HUES48 (cell line): ENCODE results near the gene MAN1A1.

ENCODE experiments used
- H3K27ac ChIP-seq: one replicate; pipeline ENCODE4 v1.7.0; 2013; ENCODE audit warnings: low read depth, low read length, inconsistent platforms
- H3K27me3 ChIP-seq: 2 replicates; pipeline ENCODE4 v1.6.1; 2013; ENCODE audit warnings: mild to moderate bottlenecking, low read length; ENCODE audit not compliant: control insufficient read depth, insufficient read depth
- H3K36me3 ChIP-seq: 2 replicates; pipeline ENCODE4 v1.6.1; 2013; ENCODE audit warnings: low read length; ENCODE audit not compliant: control insufficient read depth, insufficient read depth
- H3K4me1 ChIP-seq: 2 replicates; pipeline ENCODE4 v1.6.1; 2013; ENCODE audit warnings: mild to moderate bottlenecking, low read length; ENCODE audit not compliant: control insufficient read depth, insufficient read depth
- H3K4me3 ChIP-seq: 2 replicates; pipeline ENCODE4 v1.5.1; 2013; ENCODE audit warnings: mild to moderate bottlenecking, low read depth, low read length
- H3K9ac ChIP-seq: 2 replicates; pipeline ENCODE4 v1.6.1; 2013; ENCODE audit warnings: mild to moderate bottlenecking, low read depth, low read length, moderate library complexity
- H3K9me3 ChIP-seq: 2 replicates; pipeline ENCODE4 v1.6.1; 2013; ENCODE audit warnings: low read length; ENCODE audit not compliant: control insufficient read depth, insufficient read depth

MAN1A1 gene

DNA sequence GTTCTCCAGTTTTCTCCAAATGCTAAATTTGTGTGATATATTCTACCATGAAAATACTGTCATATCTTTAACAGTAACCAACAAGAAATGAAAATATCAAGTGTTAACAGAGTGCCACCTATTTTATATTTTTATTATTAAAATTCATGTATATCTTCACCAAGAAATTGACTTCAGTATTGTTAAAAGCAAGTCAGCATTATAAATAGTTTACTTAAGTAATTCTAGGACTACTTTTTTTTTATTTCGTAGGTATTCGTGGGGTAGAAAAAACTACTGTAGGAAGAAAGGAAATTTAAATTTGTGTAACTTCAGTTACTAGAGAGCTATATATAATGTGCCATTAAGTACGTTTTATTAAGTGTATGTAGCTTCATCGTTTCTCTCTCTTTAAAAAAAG lies 6.3 kb upstream of the MAN1A1 start:
- Histone ChIP-seq H3K27ac (no peak overlapping the region), H3K4me3 (no peak overlapping the region), H3K36me3 (no peaks in the 10 kb centered on the region), H3K9me3 (no peaks in the 10 kb centered on the region), H3K4me1 (peaks cover 11% of the 10 kb centered on the region; the same call in 1 of the 2 replicates), H3K9ac (no peak overlapping the region), H3K27me3 (peaks cover 5% of the 10 kb centered on the region)

DNA sequence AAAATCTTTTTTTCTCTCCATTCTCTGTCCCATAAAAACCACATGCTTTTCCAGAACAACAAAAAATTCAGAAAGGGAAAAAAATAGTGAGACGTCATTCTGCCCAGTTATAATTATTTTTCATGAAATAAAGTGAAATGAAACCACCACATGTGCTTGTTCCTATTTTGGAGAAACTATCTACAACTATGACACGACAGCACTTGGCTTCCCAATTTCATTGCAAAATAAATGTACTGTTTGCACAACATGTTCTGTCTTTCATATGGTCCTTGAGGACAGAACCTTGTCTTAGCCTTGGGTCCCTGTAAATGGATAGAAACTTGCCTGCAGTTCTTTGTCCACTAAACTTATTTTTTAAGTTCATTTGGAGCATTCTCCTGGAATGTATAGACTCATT lies 5.6 kb upstream of the MAN1A1 start:
- Histone ChIP-seq H3K36me3 (no peaks in the 10 kb centered on the region), H3K27me3 (peaks cover 13% of the 10 kb centered on the region), H3K4me3 (no peak overlapping the region), H3K9me3 (no peaks in the 10 kb centered on the region), H3K4me1 (peaks cover 17% of the 10 kb centered on the region; the same call in 1 of the 2 replicates), H3K27ac (no peak overlapping the region), H3K9ac (no peak overlapping the region)

- Histone ChIP-seq H3K9ac (no peak overlapping the region), H3K27me3 (peaks cover 21% of the 10 kb centered on the region), H3K4me3 (no peak overlapping the region), H3K9me3 (no peaks in the 10 kb centered on the region), H3K27ac (no peak overlapping the region), H3K36me3 (no peaks in the 10 kb centered on the region), H3K4me1 (peaks cover 17% of the 10 kb centered on the region; the same call in 1 of the 2 replicates)
Measured at GRCh38 chr6:119353696-119354095, 4.1 kb upstream of the MAN1A1 start.

GRCh38 chr6:119352001-119352400 lies 2.4 kb upstream of the MAN1A1 start:
- H3K36me3 ChIP-seq = no peaks in the 10 kb centered on the region
- H3K4me1 ChIP-seq = peaks cover 26% of the 10 kb centered on the region
- H3K27me3 ChIP-seq = peaks cover 38% of the 10 kb centered on the region
- no peak overlapping the region for H3K27ac ChIP-seq
- no peak overlapping the region for H3K9ac ChIP-seq
- no peaks in the 10 kb centered on the region for H3K9me3 ChIP-seq
- H3K4me3 ChIP-seq = no peak overlapping the region

- Histone ChIP-seq H3K36me3 (no peaks in the 10 kb centered on the region), H3K9ac (no peak overlapping the region)
Measured at GRCh38 chr6:119350952-119351372, 1.4 kb upstream of the MAN1A1 start.

GRCh38 chr6:119350202-119350951 lies 816 bp upstream of the MAN1A1 start:
- H3K4me1 ChIP-seq = peaks cover 26% of the 10 kb centered on the region
- H3K27ac ChIP-seq = no peak overlapping the region
- peak overlapping the region; percentile 94 for H3K4me3 ChIP-seq
- H3K9ac ChIP-seq = 0 out of 2 replicates have a peak overlapping the region, but pooled peaks have one; percentile 10
- peaks cover 45% of the 10 kb centered on the region for H3K27me3 ChIP-seq
- H3K36me3 ChIP-seq = no peaks in the 10 kb centered on the region
- H3K9me3 ChIP-seq = no peaks in the 10 kb centered on the region

More at GRCh38 chr6:119350952-119351372, 1.4 kb upstream of the MAN1A1 start:
- peak overlapping the region; percentile 94 for H3K4me3 ChIP-seq
- H3K4me1 ChIP-seq = peaks cover 26% of the 10 kb centered on the region
- H3K9me3 ChIP-seq = no peaks in the 10 kb centered on the region
- H3K27ac ChIP-seq = no peak overlapping the region
- peaks cover 45% of the 10 kb centered on the region for H3K27me3 ChIP-seq

DNA sequence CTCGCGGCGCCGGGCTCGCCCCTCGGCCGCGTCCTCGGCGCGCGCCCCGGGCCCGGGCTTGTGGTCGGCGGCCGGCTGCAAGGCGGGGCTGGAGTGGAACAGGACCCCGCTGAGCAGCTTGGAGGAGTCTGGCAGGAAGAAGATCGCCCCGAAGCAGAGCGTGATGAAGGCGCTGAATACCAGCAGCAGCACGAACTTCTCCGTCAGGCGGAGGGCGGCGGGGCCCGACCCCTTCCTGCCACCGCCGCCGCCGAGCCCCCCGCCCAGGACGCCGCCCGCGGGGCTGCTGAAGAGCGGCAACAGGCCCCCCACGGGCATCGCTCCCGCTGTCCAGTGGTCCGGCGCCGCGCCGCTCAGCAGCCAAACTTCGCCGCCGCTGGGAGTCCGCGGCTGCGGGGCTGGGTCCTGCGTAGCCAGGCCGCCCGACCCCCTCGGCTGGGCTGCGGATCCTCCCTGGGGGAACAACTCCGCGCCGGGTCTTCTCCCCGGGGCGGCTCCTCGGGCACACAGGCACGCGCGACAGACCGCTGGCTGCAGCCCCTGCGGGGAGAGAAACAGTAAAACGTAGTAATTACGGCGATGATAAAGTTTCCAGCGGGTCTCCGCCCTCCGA lies 707 bp downstream of the MAN1A1 start:
- no peak overlapping the region for H3K9ac ChIP-seq
- H3K27ac ChIP-seq = no peak overlapping the region
- peaks cover 45% of the 10 kb centered on the region for H3K27me3 ChIP-seq
- peaks cover 24% of the 10 kb centered on the region for H3K4me1 ChIP-seq
- peak overlapping the region; percentile 94 for H3K4me3 ChIP-seq
- no peaks in the 10 kb centered on the region for H3K9me3 ChIP-seq
- no peaks in the 10 kb centered on the region for H3K36me3 ChIP-seq

GRCh38 chr6:119348096-119348747 lies 1.3 kb downstream of the MAN1A1 start:
- H3K27me3 ChIP-seq = peaks cover 45% of the 10 kb centered on the region
- peaks cover 19% of the 10 kb centered on the region for H3K4me1 ChIP-seq
- no peaks in the 10 kb centered on the region for H3K36me3 ChIP-seq
- H3K27ac ChIP-seq = no peak overlapping the region
- peak overlapping the region; percentile 94 for H3K4me3 ChIP-seq
- H3K9ac ChIP-seq = no peak overlapping the region
- H3K9me3 ChIP-seq = no peaks in the 10 kb centered on the region

- Histone ChIP-seq H3K27ac (no peak overlapping the region), H3K36me3 (no peaks in the 10 kb centered on the region), H3K4me1 (peaks cover 16% of the 10 kb centered on the region), H3K4me3 (peak overlapping the region; percentile 94), H3K9me3 (no peaks in the 10 kb centered on the region), H3K9ac (no peak overlapping the region), H3K27me3 (peaks cover 45% of the 10 kb centered on the region)
Measured at GRCh38 chr6:119347466-119348095, 2.0 kb downstream of the MAN1A1 start.

DNA sequence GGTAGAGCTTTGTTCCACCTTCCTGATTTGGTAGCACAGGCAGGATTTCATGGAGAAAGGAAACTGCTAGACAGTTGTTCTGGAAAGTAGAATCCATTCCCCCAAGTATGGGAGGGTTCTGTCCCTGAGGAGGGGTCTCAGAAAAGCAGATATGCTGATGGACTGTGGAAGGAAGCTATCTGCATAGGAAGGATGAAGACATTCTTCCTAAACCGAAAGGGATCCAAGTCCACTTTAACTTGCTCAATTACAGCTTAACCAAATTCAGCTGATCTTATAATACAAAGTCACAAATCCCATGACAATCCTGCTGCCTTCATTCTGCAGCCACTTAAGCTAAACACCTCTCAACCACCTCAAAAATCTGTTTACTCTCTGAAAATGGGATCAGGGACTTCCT lies 2.6 kb downstream of the MAN1A1 start:
- Histone ChIP-seq H3K4me1 (peaks cover 16% of the 10 kb centered on the region), H3K36me3 (no peaks in the 10 kb centered on the region), H3K4me3 (no peak overlapping the region), H3K9me3 (no peaks in the 10 kb centered on the region), H3K27ac (no peak overlapping the region), H3K9ac (no peak overlapping the region), H3K27me3 (peaks cover 45% of the 10 kb centered on the region)
